Spinal cord (tissue), 10 donors: ENCODE measurements around the gene COG7. TPM values are rescaled to one million over a fixed set of nuclear protein-coding genes. Genes with fewer than 3 reads are reported as not detected.
"Not testable (repeated sequence)": the region's sequence is repeated elsewhere in the genome, so short reads cannot be mapped to it uniquely, and the experiment has no call there.

ENCODE experiments used
- DNase-seq, 6 donors: peaks; one replicate each; pipeline versions ENCODE4 v3.0.0 to v3.0.0-alpha.2; 2013 to 2015; ENCODE audit warnings: low spot score in 6 of 6, low read depth in 4 of 6
- H3K27ac ChIP-seq: one replicate; pipeline ENCODE4 v1.5.1; 2013; ENCODE audit warnings: low read depth, low read length, control low read depth
- H3K27me3 ChIP-seq: one replicate; pipeline ENCODE4 v1.6.1; 2013; ENCODE audit warnings: low read length; ENCODE audit not compliant: control insufficient read depth, insufficient read depth
- H3K36me3 ChIP-seq: one replicate; pipeline ENCODE4 v1.6.1; 2013; ENCODE audit warnings: low read length; ENCODE audit not compliant: control insufficient read depth, insufficient read depth
- H3K4me1 ChIP-seq: one replicate; pipeline ENCODE4 v1.6.1; 2013; ENCODE audit warnings: low read length; ENCODE audit not compliant: control insufficient read depth, insufficient read depth
- H3K4me3 ChIP-seq: one replicate; pipeline ENCODE4 v1.5.1; 2013; ENCODE audit warnings: low read depth, low read length, control low read depth
- H3K9me3 ChIP-seq: one replicate; pipeline ENCODE4 v1.6.1; 2013; ENCODE audit warnings: low read length; ENCODE audit not compliant: control insufficient read depth, insufficient read depth
- WGBS: methylation state at CpG from one replicate; pipeline ENCODE4 v1.1.5; 2013; ENCODE audit warnings: missing lambda C conversion rate; ENCODE audit not compliant: insufficient coverage; 5-methylcytosine and 5-hydroxymethylcytosine counted together
- polyA plus RNA-seq, 2 donors: library from polyadenylated mRNA; unstranded; fragments of 120-200 nt; gene quantifications; one replicate each; pipeline ENCODE4 v1.2.1, GENCODE V29; 2013; ENCODE audit not compliant: insufficient read length in 2 of 2
- total RNA-seq, 2 donors: library from RNA; depleted of rRNA in 1 of 2; stranded (reverse); fragments of 120-200 nt in 1 of 2; fragments of >200 nt in 1 of 2; gene quantifications; one replicate each; pipeline versions ENCODE4 v1.2.3 to v1.2.4, GENCODE V29; 2013 to 2014
- donor health status: healthy.

The COG7 gene
- total and polyA plus RNA-seq, 4 donors, result 25.3 to 41.0 (median 28.0) TPM

GRCh38 chr16:23479138-23479537 is 26.1 kb upstream of the COG7 start:
- Histone ChIP-seq H3K36me3 (peaks cover 88% of the 10 kb centered on the region), H3K27me3 (no peaks in the 10 kb centered on the region), H3K4me1 (no peaks in the 10 kb centered on the region), H3K4me3 (no peak overlapping the region), H3K9me3 (no peaks in the 10 kb centered on the region), H3K27ac (no peak overlapping the region)
- 93% methylated on average over 3 of the region's 3 CpGs for WGBS
- DNase-seq, result no peak

- H3K36me3 ChIP-seq, result peaks cover 85% of the 10 kb centered on the region
- H3K27me3 ChIP-seq, result no peaks in the 10 kb centered on the region
- no peak overlapping the region for H3K4me3 ChIP-seq
- WGBS, result 79% methylated on average over 2 of the region's 3 CpGs
- H3K4me1 ChIP-seq, result no peaks in the 10 kb centered on the region
- no peak for DNase-seq
- no peak overlapping the region for H3K27ac ChIP-seq
- no peaks in the 10 kb centered on the region for H3K9me3 ChIP-seq
Measured at GRCh38 chr16:23478566-23478965, 25.6 kb upstream of the COG7 start.

- Histone ChIP-seq H3K4me3 (no peak overlapping the region), H3K9me3 (no peaks in the 10 kb centered on the region), H3K36me3 (peaks cover 79% of the 10 kb centered on the region), H3K27ac (no peak overlapping the region), H3K4me1 (no peaks in the 10 kb centered on the region), H3K27me3 (no peaks in the 10 kb centered on the region)
- DNase-seq, result no peak
- no CpG with 5 or more reads among the region's 1 CpG for WGBS
Measured at GRCh38 chr16:23476289-23476688, 23.3 kb upstream of the COG7 start.

- no peak overlapping the region for H3K4me3 ChIP-seq
- no peaks in the 10 kb centered on the region for H3K27me3 ChIP-seq
- H3K4me1 ChIP-seq, result peaks cover 5% of the 10 kb centered on the region
- H3K27ac ChIP-seq, result no peak overlapping the region
- H3K36me3 ChIP-seq, result peaks cover 78% of the 10 kb centered on the region
- WGBS, result 91% methylated on average over 2 of the region's 6 CpGs
- H3K9me3 ChIP-seq, result no peaks in the 10 kb centered on the region
- no peak for DNase-seq
Measured at GRCh38 chr16:23469814-23470213, 16.8 kb upstream of the COG7 start.

- H3K9me3 ChIP-seq, result no peaks in the 10 kb centered on the region
- H3K27ac ChIP-seq, result no peak overlapping the region
- DNase-seq, result no peak
- 87% methylated on average over 3 of the region's 4 CpGs for WGBS
- no peaks in the 10 kb centered on the region for H3K27me3 ChIP-seq
- H3K4me1 ChIP-seq, result peaks cover 21% of the 10 kb centered on the region
- H3K36me3 ChIP-seq, result peaks cover 57% of the 10 kb centered on the region
- no peak overlapping the region for H3K4me3 ChIP-seq
Measured at GRCh38 chr16:23466162-23466885, 13.3 kb upstream of the COG7 start.

- Histone ChIP-seq H3K36me3 (peaks cover 48% of the 10 kb centered on the region), H3K27ac (no peak overlapping the region), H3K27me3 (no peaks in the 10 kb centered on the region), H3K9me3 (no peaks in the 10 kb centered on the region), H3K4me3 (no peak overlapping the region), H3K4me1 (peaks cover 21% of the 10 kb centered on the region)
- no peak for DNase-seq
- no CpG with 5 or more reads among the region's 2 CpGs for whole genome bisulfite sequencing
Measured at GRCh38 chr16:23465179-23465578, 12.2 kb upstream of the COG7 start.

GRCh38 chr16:23464196-23464595 is 11.2 kb upstream of the COG7 start:
- WGBS, result 40% methylated on average over 1 of the region's 1 CpG
- DNase-seq, result peak in 3 of 6 donors; percentile 15 to 54 (median 18)

GRCh38 chr16:23462994-23463393 is 10.0 kb upstream of the COG7 start:
- H3K9me3 ChIP-seq, H3K4me3 ChIP-seq, H3K27me3 ChIP-seq, H3K27ac ChIP-seq: not testable (repeated sequence)
- peak in 5 of 6 donors; percentile 54 to 91 (median 71) for DNase-seq
- Histone ChIP-seq H3K4me1 (peaks cover 21% of the 10 kb centered on the region), H3K36me3 (peaks cover 29% of the 10 kb centered on the region)
- no CpG with 5 or more reads among the region's 6 CpGs for WGBS

More at GRCh38 chr16:23464196-23464595, 11.2 kb upstream of the COG7 start:
- Histone ChIP-seq H3K9me3 (no peaks in the 10 kb centered on the region), H3K4me1 (peaks cover 21% of the 10 kb centered on the region), H3K27ac (no peak overlapping the region), H3K27me3 (no peaks in the 10 kb centered on the region), H3K4me3 (no peak overlapping the region), H3K36me3 (peaks cover 40% of the 10 kb centered on the region)

- Histone ChIP-seq H3K27me3 (no peaks in the 10 kb centered on the region), H3K9me3 (no peaks in the 10 kb centered on the region), H3K4me3 (peak overlapping the region; percentile 72), H3K36me3 (peaks cover 16% of the 10 kb centered on the region), H3K27ac (no peak overlapping the region), H3K4me1 (peaks cover 8% of the 10 kb centered on the region)
- WGBS, result 37% methylated on average over 25 of the region's 37 CpGs
- DNase-seq, result no peak
Measured at GRCh38 chr16:23453338-23454052, 506 bp upstream of the COG7 start.

- Histone ChIP-seq H3K4me3 (peak overlapping the region; percentile 72), H3K27me3 (no peaks in the 10 kb centered on the region), H3K36me3 (peaks cover 16% of the 10 kb centered on the region), H3K9me3 (no peaks in the 10 kb centered on the region), H3K27ac (peak overlapping the region; percentile 82), H3K4me1 (peaks cover 8% of the 10 kb centered on the region)
- WGBS, result 3% methylated on average over 6 of the region's 10 CpGs
- no peak for DNase-seq
Measured at GRCh38 chr16:23452221-23452571, 793 bp downstream of the COG7 start.
